HG02623 (cell line): ENCODE results near the gene KCNIP3.

Experiments
- ATAC-seq: cut with Tn5 transposase; IDR thresholded peaks from one replicate; pipeline ENCODE4 v1.9.1; 2021; ENCODE audit warnings: moderate library complexity; ENCODE audit not compliant: unreplicated experiment

The KCNIP3 gene

GRCh38 chr2:95381212-95382191 is 84.4 kb downstream of the KCNIP3 start:
- no peak for ATAC-seq

GRCh38 chr2:95382192-95382591 is 85.0 kb downstream of the KCNIP3 start:
- no peak for ATAC-seq

- ATAC-seq = no peak
Measured at GRCh38 chr2:95382686-95383634, 85.8 kb downstream of the KCNIP3 start.

GRCh38 chr2:95383635-95384027 is 86.5 kb downstream of the KCNIP3 start:
- ATAC-seq = no peak

GRCh38 chr2:95384854-95385569 is 87.9 kb downstream of the KCNIP3 start:
- ATAC-seq = no peak

GRCh38 chr2:95385570-95385984 is 88.4 kb downstream of the KCNIP3 start:
- ATAC-seq = no peak

- ATAC-seq = no peak
Measured at GRCh38 chr2:95386031-95386430, 88.9 kb downstream of the KCNIP3 start.

GRCh38 chr2:95387358-95387757 is 90.2 kb downstream of the KCNIP3 start:
- ATAC-seq = no peak

GRCh38 chr2:95388091-95388692 is 91.0 kb downstream of the KCNIP3 start:
- no peak for ATAC-seq

- ATAC-seq = no peak
Measured at GRCh38 chr2:95388856-95389244, 91.7 kb downstream of the KCNIP3 start.

GRCh38 chr2:95389245-95390119 is 92.3 kb downstream of the KCNIP3 start:
- no peak for ATAC-seq

- ATAC-seq = no peak
Measured at GRCh38 chr2:95390272-95390880, 93.2 kb downstream of the KCNIP3 start.

- no peak for ATAC-seq
Measured at GRCh38 chr2:95390881-95391321, 93.8 kb downstream of the KCNIP3 start.

GRCh38 chr2:95391641-95392310 is 94.6 kb downstream of the KCNIP3 start:
- no peak for ATAC-seq

- ATAC-seq = no peak
Measured at GRCh38 chr2:95392320-95392719, 95.2 kb downstream of the KCNIP3 start.

- no peak for ATAC-seq
Measured at GRCh38 chr2:95392730-95393455, 95.7 kb downstream of the KCNIP3 start.

- ATAC-seq = no peak
Measured at GRCh38 chr2:95393901-95394300, 96.8 kb downstream of the KCNIP3 start.

- ATAC-seq = no peak
Measured at GRCh38 chr2:95399061-95399460, 101.9 kb downstream of the KCNIP3 start.
